Activated CD8-positive, alpha-beta memory T cell treated with anti-CD3 and anti-CD28 coated beads for 24 hours (primary cell): Measurements from ENCODE around the gene SLC12A9.

Experiments used
- DNase-seq: peaks from one replicate; pipeline ENCODE4 v3.0.0-alpha.2; 2020

SLC12A9 gene

GRCh38 chr7:100864263-100864845, 11.8 kb downstream of the SLC12A9 start:
- no peak for DNase-seq

- DNase-seq = no peak
Observed at GRCh38 chr7:100865372-100865911, 12.9 kb downstream of the SLC12A9 start.

GRCh38 chr7:100865938-100866728, 13.6 kb downstream of the SLC12A9 start:
- peak; percentile 80 for DNase-seq

- DNase-seq = no peak
Observed at GRCh38 chr7:100866729-100867039, 14.2 kb downstream of the SLC12A9 start.

GRCh38 chr7:100867040-100867775, 14.7 kb downstream of the SLC12A9 start, which contains the start of gene TRIP6:
TRIP6 (plus strand) TSS chr7:100867387; CDS start chr7:100867498, 111 bp downstream.
- peak; percentile 87 for DNase-seq

GRCh38 chr7:100867776-100868485, 15.4 kb downstream of the SLC12A9 start:
- DNase-seq = peak; percentile 65

GRCh38 chr7:100873599-100874299, 21.2 kb downstream of the SLC12A9 start:
- no peak for DNase-seq

- peak; percentile 63 for DNase-seq
Observed at GRCh38 chr7:100874300-100874576, 21.7 kb downstream of the SLC12A9 start.

- peak; percentile 99 for DNase-seq
Observed at GRCh38 chr7:100874577-100875355, 22.3 kb downstream of the SLC12A9 start, which contains the start of gene SRRT. SRRT (plus strand) TSS chr7:100875103; CDS start chr7:100875591, 488 bp downstream.

GRCh38 chr7:100875356-100875751, 22.8 kb downstream of the SLC12A9 start:
- no peak for DNase-seq

GRCh38 chr7:100878013-100878412, 25.5 kb downstream of the SLC12A9 start:
- DNase-seq = no peak

GRCh38 chr7:100878685-100879084, 26.2 kb downstream of the SLC12A9 start:
- DNase-seq = no peak

- no peak for DNase-seq
Observed at GRCh38 chr7:100879685-100880261, 27.3 kb downstream of the SLC12A9 start.

- no peak for DNase-seq
Observed at GRCh38 chr7:100880645-100881044, 28.1 kb downstream of the SLC12A9 start.

- no peak for DNase-seq
Observed at GRCh38 chr7:100881136-100881535, 28.6 kb downstream of the SLC12A9 start.

- no peak for DNase-seq
Observed at GRCh38 chr7:100882201-100882600, 29.7 kb downstream of the SLC12A9 start.

GRCh38 chr7:100882785-100883526, 30.4 kb downstream of the SLC12A9 start:
- DNase-seq = no peak

- no peak for DNase-seq
Observed at GRCh38 chr7:100884736-100885439, 32.4 kb downstream of the SLC12A9 start.

- no peak for DNase-seq
Observed at GRCh38 chr7:100885440-100886141, 33.1 kb downstream of the SLC12A9 start.
